ENCODE data around the gene CLDN24.

DNA sequence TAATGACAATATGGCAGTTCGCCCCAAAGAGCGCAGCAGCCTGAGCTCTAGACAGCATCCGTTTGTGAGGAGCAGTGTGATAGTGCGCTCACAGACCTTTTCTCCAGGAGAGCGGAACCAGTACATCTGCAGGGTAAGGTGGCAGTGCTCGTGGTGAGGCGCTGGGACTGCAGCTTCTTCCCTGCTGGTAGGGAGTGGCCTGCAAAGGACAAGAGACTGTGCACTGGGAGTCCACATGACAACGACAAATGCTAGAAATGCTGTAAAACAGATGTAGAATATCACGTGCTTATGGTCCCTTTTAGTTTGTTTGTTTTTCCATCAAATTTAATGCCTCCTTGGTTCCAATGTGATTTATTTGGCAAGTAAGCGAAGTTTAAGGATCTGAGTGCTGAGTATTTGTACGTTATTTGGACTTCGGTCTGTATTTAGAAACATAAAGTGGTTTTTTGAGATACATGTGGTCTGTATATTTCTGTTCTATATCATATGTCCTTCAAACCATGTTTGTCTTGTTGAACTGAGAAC lies 37.9 kb downstream of the CLDN24 start:
- TF ChIP-seq, protein P1, sequence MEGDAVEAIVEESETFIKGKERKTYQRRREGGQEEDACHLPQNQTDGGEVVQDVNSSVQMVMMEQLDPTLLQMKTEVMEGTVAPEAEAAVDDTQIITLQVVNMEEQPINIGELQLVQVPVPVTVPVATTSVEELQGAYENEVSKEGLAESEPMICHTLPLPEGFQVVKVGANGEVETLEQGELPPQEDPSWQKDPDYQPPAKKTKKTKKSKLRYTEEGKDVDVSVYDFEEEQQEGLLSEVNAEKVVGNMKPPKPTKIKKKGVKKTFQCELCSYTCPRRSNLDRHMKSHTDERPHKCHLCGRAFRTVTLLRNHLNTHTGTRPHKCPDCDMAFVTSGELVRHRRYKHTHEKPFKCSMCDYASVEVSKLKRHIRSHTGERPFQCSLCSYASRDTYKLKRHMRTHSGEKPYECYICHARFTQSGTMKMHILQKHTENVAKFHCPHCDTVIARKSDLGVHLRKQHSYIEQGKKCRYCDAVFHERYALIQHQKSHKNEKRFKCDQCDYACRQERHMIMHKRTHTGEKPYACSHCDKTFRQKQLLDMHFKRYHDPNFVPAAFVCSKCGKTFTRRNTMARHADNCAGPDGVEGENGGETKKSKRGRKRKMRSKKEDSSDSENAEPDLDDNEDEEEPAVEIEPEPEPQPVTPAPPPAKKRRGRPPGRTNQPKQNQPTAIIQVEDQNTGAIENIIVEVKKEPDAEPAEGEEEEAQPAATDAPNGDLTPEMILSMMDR (IDR thresholded peaks at IDR 0.05), result no peak
- no peak for TF ChIP-seq POLR2A (IDR thresholded peaks at IDR 0.05)

All from lower leg skin (tissue), 3 donors.